Spleen (tissue), 7 donors: ENCODE results near the gene COQ8A.

Experiments used
- POLR2A ChIP-seq, 3 donors: fragments of 450-650 bp; IDR thresholded peaks; one replicate each; pipeline ENCODE4 v1.5.1; 2017; ENCODE audit warnings: antibody characterized with exemption in 3 of 3, mild to moderate bottlenecking in 1 of 3
- POLR2AphosphoS5 ChIP-seq, 3 donors: sonication (generic); formaldehyde crosslinking; IDR thresholded peaks; one replicate each; pipeline ENCODE4 v1.5.1; 2017; ENCODE audit warnings: antibody characterized with exemption in 3 of 3
- TF ChIP-seq, protein P1 (sequence below), 11 experiments: fragments of 200-600 bp in 7 of 11; fragments of 450-650 bp in 4 of 11; sonication (generic) in 4 of 11; IDR thresholded peaks in 8 of 11; conservative IDR thresholded peaks in 3 of 11; 1 replicate in 7 of 11; 2 replicates in 4 of 11; pipeline versions ENCODE4 v1.4.0 to v1.8.0; 2016 to 2021; ENCODE audit warnings: antibody characterized with exemption in 11 of 11, inconsistent platforms in 4 of 11, mild to moderate bottlenecking in 1 of 11
- donor health status: DM: no; HTN: no; CAD: no; lungs with moderate emphysema.
- donor health status: DM: no; HTN: no; CAD: no.
- donor health status: DM: no; HTN: no; CAD: no.

DNA sequence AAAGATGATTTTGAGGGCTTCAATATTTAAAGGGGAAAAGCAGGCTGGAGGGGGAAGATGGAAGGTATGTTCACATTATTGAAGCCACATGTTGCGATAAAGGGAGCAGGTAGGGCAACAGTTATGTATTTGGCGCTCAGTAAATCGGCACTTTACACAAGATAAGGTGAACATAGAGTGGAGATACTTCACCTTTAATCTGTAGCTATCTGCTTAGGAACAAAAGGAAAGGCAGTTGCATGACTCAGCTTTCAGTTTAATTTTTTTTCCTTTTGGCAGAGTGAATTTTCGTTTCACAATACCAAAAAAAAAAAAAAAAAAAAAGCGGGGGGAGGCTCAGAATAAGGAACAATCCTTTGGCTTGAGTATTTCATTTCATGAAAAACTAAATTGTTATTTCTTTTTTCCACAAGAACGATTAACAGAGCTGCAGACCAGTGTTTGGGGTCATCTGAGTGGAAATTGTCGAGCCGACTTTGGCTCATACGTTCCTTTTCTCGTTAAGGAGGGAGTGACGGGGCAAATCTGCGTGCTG, 1.1 kb upstream of the COQ8A start:
- TF ChIP-seq POLR2A (IDR thresholded peaks at IDR 0.05) (no peak), POLR2AphosphoS5 (IDR thresholded peaks at IDR 0.05) (no peak)
- TF ChIP-seq, protein P1, sequence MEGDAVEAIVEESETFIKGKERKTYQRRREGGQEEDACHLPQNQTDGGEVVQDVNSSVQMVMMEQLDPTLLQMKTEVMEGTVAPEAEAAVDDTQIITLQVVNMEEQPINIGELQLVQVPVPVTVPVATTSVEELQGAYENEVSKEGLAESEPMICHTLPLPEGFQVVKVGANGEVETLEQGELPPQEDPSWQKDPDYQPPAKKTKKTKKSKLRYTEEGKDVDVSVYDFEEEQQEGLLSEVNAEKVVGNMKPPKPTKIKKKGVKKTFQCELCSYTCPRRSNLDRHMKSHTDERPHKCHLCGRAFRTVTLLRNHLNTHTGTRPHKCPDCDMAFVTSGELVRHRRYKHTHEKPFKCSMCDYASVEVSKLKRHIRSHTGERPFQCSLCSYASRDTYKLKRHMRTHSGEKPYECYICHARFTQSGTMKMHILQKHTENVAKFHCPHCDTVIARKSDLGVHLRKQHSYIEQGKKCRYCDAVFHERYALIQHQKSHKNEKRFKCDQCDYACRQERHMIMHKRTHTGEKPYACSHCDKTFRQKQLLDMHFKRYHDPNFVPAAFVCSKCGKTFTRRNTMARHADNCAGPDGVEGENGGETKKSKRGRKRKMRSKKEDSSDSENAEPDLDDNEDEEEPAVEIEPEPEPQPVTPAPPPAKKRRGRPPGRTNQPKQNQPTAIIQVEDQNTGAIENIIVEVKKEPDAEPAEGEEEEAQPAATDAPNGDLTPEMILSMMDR (IDR thresholded peaks at IDR 0.05 in 8 of 11, conservative IDR thresholded peaks at IDR 0.05 in 3 of 11): no peak
